K562 (cell line): Measurements from ENCODE around the gene AMZ2. TPM values are rescaled to one million over a fixed set of nuclear protein-coding genes. Genes with fewer than 3 reads are reported as not detected.

ENCODE experiments used
- ASH1L ChIP-seq: fragments of 450-650 bp; IDR thresholded peaks from 2 replicates; pipeline ENCODE4 v1.6.1; 2018; ENCODE audit warnings: borderline replicate concordance, mild to moderate bottlenecking, low read depth; ENCODE audit not compliant: partially characterized antibody
- CHD4 ChIP-seq: fragments of 200-600 bp; sonication (generic); IDR thresholded peaks from 3 replicates; pipeline ENCODE4 v1.6.1; 2012; ENCODE audit warnings: low read depth, mild to moderate bottlenecking, mixed read lengths, low read length, inconsistent platforms; ENCODE audit not compliant: insufficient read depth, insufficient replicate concordance, poor library complexity, severe bottlenecking
- ETV5 ChIP-seq: sonication (generic); formaldehyde crosslinking; IDR thresholded peaks from 2 replicates; pipeline ENCODE4 v1.4.0; 2020; ENCODE audit warnings: low read depth, mild to moderate bottlenecking, missing genetic modification reagents
- ETV6 ChIP-seq, 3 experiments: fragments of 150-350 bp in 1 of 3; sonication (generic) in 1 of 3; formaldehyde crosslinking in 1 of 3; IDR thresholded peaks; 2 replicates each; pipeline versions ENCODE4 v1.6.1 to v1.8.0; 2014 to 2022; ENCODE audit warnings: borderline replicate concordance in 2 of 3, low read depth in 2 of 3, antibody characterized with exemption in 1 of 3, low read length in 1 of 3, mild to moderate bottlenecking in 1 of 3, missing genetic modification reagents in 1 of 3
- HEY1 ChIP-seq: fragments of 250-450 bp; sonication (Bioruptor Pico); IDR thresholded peaks from 2 replicates; pipeline ENCODE4 v1.5.0; 2020; ENCODE audit warnings: mild to moderate bottlenecking, moderate library complexity, borderline replicate concordance
- PHB ChIP-seq: fragments of 250-450 bp; sonication (Bioruptor Pico); IDR thresholded peaks from 2 replicates; pipeline ENCODE4 v1.5.0; 2021
- RB1 ChIP-seq: fragments of 450-650 bp; IDR thresholded peaks from 2 replicates; pipeline ENCODE4 v1.6.1; 2017; ENCODE audit warnings: low read depth, mild to moderate bottlenecking
- REST ChIP-seq, 2 experiments: fragments of 450-650 bp; formaldehyde crosslinking in 1 of 2; IDR thresholded peaks; 2 replicates each; pipeline versions ENCODE4 v1.4.0 to v1.6.1; 2014 to 2020; ENCODE audit warnings: mild to moderate bottlenecking in 2 of 2, borderline replicate concordance in 1 of 2, low read depth in 1 of 2
- RHOXF2B ChIP-seq: fragments of 250-450 bp; sonication (Bioruptor Pico); conservative IDR thresholded peaks from 2 replicates; pipeline ENCODE4 v1.5.1; 2021
- SFPQ ChIP-seq: fragments of 200-400 bp; formaldehyde crosslinking; IDR thresholded peaks from 2 replicates; pipeline ENCODE4 v1.6.1; 2017; ENCODE audit warnings: mild to moderate bottlenecking, low read depth, low read length, moderate library complexity
- SREBF2 ChIP-seq: sonication (generic); formaldehyde crosslinking; IDR thresholded peaks from 2 replicates; pipeline ENCODE4 v1.4.0; 2020; ENCODE audit warnings: mild to moderate bottlenecking, missing genetic modification reagents
- THAP12 ChIP-seq: fragments of 250-450 bp; sonication (Bioruptor Pico); IDR thresholded peaks from 2 replicates; pipeline ENCODE4 v1.9.0; 2021; ENCODE audit warnings: mild to moderate bottlenecking, inconsistent platforms
- ZNF224 ChIP-seq: sonication (generic); formaldehyde crosslinking; IDR thresholded peaks from 2 replicates; pipeline ENCODE4 v1.8.0; 2022; ENCODE audit warnings: mild to moderate bottlenecking, missing genetic modification reagents
- polyA plus RNA-seq, 8 experiments: library from polyadenylated mRNA; depleted of rRNA in 4 of 8; stranded (reverse) in 5 of 8; unstranded in 3 of 8; fragments of >200 nt; fragmentation: Nextera tagmentation in 2 of 8; fragmentation: Illumina TruSeq in 1 of 8; extraction: Ambion mirVana in 2 of 8; extraction: Trizol in 1 of 8; gene quantifications; 2 replicates each; pipeline versions ENCODE4 v1.2.1 to v1.2.3, GENCODE V29; 2011 to 2014; ENCODE audit warnings: inconsistent platforms in 1 of 8, missing spikeins in 1 of 8
- total RNA-seq, 7 experiments: library from RNA; depleted of rRNA in 6 of 7; stranded (reverse); fragments of >200 nt in 6 of 7; fragmentation: Illumina TruSeq in 2 of 7; extraction: Trizol in 2 of 7; gene quantifications; 2 replicates each; pipeline versions ENCODE4 v1.2.1 to v1.2.3, GENCODE V29; 2011 to 2021; ENCODE audit warnings: low replicate concordance in 1 of 7

The AMZ2 gene
- total and polyA plus RNA-seq, 9 of the 15 experiments (the other 6 are each of a cell fraction or from before 2014, with no cell fraction given): 22.6 to 92.2 (median 52.6) TPM

GRCh38 chr17:68200689-68201417 is 47.0 kb upstream of the AMZ2 start (continued):
- TF ChIP-seq ETV6 (IDR thresholded peaks at IDR 0.05; ENCODE audit: borderline replicate concordance in 1 of 2, low read depth in 2 of 2, low read length in 1 of 2) (no peak), ETV6 (CRISPR knock-in tag; IDR thresholded peaks at IDR 0.05; ENCODE audit: borderline replicate concordance) (no peak), REST (IDR thresholded peaks at IDR 0.05; ENCODE audit: borderline replicate concordance) (peak; percentile 70), REST (CRISPR knock-in tag; IDR thresholded peaks at IDR 0.05; ENCODE audit: low read depth) (no peak), HEY1 (CRISPR knock-in tag) (no peak), SFPQ (no peak), CHD4 (no peak), ZNF224 (no peak), ASH1L (no peak), SREBF2 (no peak), THAP12 (CRISPR knock-in tag) (no peak), RHOXF2B (CRISPR knock-in tag) (no peak), ETV5 (peak; percentile 69), PHB (no peak), RB1 (0 out of 2 replicates have a peak, but pooled peaks have one; percentile 55)
